DOHH2 (cell line): ENCODE results near the gene KAT6B.

Experiments
- EZH2phosphoT487 ChIP-seq: fragments of 200-600 bp; sonication (generic); IDR thresholded peaks from 2 replicates; pipeline ENCODE4 v1.6.1; 2017; ENCODE audit warnings: borderline replicate concordance, mild to moderate bottlenecking, antibody characterized with exemption, low read length, moderate library complexity, mixed read lengths
- TF ChIP-seq, protein P1 (sequence below): fragments of 200-600 bp; sonication (generic); IDR thresholded peaks from one replicate; pipeline ENCODE4 v1.5.1; 2014; ENCODE audit warnings: antibody characterized with exemption, mild to moderate bottlenecking, low read depth, low read length; ENCODE audit not compliant: poor library complexity, severe bottlenecking

DNA sequence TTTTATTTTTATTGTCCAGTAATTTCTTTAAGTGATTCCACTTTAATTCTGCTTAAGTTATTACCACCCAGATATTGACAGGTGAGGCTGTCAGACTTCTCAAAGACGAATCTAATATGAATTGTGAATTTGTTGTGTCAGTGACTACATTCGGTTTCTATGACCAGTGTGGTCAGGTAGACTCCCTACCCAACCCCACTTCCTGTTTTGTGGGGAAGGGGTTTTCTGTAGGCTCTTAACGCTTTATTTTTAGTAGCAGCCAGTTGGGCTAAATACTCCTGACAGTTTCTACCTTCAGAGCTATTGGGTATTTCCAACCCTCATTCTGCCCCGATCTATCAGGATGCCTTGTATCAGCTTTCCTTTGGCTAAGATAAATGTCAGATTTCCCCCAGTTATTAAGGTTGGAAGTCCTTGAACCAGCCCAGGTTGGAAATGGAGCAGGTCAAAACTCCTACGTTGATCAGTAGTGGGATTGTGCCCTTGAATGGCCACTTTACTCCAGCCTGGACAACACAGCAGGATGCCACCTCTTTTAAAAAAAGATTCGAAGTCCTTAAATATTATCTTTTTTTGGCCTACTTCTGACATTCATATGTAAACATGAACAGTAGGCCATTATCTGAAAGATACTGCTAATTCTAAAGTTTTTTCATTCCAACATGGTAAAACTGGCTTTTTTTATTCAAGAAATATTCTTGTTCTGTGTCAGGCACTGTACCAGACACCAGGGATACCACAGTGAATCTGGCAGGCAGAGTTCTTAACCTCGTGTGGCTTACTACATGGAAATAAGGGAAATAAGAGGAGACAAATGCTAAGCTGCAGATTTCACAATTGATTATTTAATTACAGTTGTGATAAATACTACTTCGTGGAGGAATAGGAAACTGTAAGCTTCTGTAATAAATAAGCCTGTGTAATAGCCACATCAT is 151.8 kb downstream of the KAT6B start:
- no peak for TF ChIP-seq EZH2phosphoT487
- TF ChIP-seq, protein P1, sequence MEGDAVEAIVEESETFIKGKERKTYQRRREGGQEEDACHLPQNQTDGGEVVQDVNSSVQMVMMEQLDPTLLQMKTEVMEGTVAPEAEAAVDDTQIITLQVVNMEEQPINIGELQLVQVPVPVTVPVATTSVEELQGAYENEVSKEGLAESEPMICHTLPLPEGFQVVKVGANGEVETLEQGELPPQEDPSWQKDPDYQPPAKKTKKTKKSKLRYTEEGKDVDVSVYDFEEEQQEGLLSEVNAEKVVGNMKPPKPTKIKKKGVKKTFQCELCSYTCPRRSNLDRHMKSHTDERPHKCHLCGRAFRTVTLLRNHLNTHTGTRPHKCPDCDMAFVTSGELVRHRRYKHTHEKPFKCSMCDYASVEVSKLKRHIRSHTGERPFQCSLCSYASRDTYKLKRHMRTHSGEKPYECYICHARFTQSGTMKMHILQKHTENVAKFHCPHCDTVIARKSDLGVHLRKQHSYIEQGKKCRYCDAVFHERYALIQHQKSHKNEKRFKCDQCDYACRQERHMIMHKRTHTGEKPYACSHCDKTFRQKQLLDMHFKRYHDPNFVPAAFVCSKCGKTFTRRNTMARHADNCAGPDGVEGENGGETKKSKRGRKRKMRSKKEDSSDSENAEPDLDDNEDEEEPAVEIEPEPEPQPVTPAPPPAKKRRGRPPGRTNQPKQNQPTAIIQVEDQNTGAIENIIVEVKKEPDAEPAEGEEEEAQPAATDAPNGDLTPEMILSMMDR, result no peak
